Measurements from ENCODE around the gene CHD1L.
"Not testable (repeated sequence)": the region's sequence is repeated elsewhere in the genome, so short reads cannot be mapped to it uniquely, and the experiment has no call there.

Gene CHD1L

GRCh38 chr1:147233903-147234302 is 8.6 kb upstream of the CHD1L start:
- not testable (repeated sequence) for DNase-seq (ENCODE audit: low read depth in 2 of 2)

DNA sequence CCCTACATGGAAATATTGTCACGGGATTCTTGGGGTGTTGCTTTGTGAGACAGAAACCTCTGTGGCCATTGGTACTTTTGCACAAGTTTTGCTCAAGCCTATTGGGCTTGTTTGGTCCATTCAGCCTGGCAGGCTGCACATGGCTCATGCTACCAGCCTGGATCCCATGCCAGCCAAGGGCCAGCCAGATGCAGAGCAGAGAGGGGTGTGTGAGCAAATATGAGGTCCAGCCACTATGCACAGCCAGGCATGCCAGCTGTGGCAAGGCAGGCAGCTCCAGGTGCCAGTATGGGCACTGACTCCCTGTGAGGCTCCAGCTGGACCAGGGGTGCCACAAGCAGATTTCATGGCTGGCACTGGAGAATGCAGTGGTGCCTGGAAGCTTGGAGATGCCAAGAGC is 6.7 kb upstream of the CHD1L start:
- DNase-seq (ENCODE audit: low read depth in 2 of 2) = no peak

GRCh38 chr1:147236448-147236847 is 6.0 kb upstream of the CHD1L start:
- DNase-seq (ENCODE audit: low read depth in 2 of 2) = no peak

DNA sequence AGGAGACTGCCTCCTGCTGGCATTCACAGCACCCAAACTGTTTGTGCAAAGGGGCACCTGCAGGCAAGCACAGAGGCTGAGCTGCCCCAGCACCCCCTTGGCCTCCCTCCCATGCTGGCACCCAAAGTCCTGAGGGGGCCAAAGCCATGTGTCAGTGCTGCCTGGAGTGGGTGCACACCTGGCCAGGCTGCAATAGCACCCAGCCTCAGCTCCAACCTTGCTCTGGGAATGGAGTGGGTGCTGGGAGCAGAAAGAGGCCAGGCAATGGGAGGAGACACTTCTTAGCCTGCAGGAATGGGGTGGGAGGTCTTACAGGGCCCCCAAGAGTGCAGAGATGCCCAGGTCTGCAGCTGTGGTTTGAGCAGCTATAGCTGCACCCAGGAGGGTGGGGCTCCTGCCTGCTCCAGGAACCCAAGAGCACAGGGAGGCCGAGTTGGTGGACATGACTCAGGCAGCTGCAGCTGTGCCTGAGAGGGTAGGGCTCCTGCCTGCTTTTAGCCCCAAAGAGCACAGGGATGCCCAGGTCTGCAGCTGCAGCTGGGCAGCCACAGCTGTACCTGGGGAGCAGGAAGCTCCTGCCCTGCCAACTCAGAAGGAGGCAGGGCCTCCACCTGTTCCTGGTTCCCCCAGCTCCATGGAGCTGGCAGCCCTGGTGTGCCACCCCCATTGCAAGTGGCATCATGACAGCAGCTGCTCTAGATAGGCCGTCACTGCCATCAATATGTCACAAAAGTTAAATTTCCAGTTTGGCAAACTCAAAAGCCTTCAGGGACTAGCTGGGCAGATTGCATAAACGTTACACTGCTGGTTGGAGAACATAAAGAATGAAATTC is 5.3 kb upstream of the CHD1L start:
- DNase-seq (ENCODE audit: low read depth in 2 of 2) = no peak

DNA sequence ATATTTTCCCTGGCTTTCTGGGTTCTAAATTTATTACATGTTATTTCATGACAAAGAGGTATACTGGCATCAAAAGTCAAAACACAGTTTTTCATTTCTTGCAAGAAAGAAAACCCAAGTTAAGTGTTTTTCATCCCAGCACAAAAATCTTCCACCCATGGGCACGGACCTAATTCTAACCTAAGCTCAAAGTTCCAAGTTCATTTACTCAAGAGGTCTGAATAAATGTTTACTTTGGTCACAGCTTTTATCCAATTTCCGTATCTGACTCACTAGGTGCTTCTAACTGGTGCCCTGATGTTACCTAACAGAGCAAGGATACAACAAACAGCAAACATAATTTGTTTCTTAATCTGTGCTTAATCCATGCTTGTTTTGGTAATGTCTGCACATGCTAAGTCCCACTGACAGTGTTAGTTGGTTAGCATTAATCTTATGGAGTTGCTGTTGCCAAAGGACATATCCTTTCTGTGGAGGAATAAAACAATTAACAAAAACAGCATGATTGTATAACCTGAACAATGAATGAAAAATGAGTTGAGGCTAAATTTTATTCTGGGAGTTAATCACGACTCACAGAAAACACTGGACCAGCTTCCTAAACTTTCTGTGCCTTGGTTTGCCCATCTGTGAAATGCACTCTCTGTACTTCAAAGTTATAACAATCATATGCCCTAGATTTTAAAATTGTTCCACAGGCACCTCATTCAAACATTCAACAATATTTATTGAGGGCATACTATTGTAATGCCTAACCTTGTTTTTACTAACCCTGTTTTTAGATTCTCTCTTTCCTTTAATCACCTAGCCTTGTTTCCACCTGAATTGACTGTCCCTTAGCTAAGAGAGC is 4.2 kb upstream of the CHD1L start:
- DNase-seq (ENCODE audit: low read depth in 2 of 2) = no peak

- no peak for DNase-seq (ENCODE audit: low read depth in 2 of 2)
Measured at GRCh38 chr1:147238925-147239820, 3.3 kb upstream of the CHD1L start.

DNA sequence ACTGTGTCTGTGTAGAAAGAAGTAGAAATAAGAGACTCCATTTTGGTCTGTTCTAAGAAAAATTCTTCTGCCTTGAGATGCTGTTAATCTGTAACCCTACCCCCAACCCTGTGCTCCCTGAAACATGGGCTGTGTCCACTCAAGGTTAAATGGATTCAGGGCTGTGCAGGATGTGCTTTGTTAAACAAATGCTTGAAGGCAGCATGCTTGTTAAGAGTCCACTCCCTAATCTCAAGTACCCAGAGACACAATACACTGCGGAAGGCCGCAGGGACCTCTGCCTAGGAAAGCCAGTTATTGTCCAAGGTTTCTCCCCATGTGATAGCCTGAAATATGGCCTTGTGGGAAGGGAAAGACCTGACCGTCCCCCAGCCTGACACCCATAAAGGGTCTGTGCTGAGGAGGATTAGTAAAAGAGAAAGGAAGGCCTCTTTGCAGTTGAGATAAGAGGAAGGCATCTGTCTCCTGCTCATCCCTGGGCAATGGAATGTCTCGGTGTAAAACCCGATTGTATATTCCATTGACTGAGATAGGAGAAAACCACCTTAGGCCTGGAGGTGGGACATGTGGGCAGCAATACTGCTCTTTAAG is 2.3 kb upstream of the CHD1L start:
- not testable (repeated sequence) for DNase-seq (ENCODE audit: low read depth in 2 of 2)

GRCh38 chr1:147241934-147242448 is 493 bp upstream of the CHD1L start:
- no peak for DNase-seq (ENCODE audit: low read depth in 2 of 2)

DNA sequence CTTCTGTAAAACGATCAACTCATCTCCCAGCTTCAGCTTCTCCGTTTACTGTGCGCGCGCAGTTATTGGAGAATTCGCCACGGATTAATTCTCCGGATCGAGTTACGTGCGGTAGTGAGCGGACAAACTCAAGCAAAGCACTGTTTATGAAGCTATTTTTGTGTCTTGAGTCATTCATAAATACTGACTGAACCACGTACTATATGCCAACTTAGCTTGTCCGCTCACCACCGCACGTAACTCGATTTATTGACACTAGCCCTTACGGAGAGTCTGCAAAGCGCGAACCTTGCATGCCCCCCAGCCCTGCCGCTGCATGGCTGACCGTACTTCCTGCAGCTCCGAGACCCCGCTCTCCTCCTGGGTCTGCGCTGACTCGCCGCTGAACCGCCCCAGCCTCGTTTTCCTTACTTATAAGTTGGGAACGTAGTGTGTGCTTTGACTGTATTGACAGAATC is 773 bp downstream of the CHD1L start:
- no peak for DNase-seq (ENCODE audit: low read depth in 2 of 2)

DNA sequence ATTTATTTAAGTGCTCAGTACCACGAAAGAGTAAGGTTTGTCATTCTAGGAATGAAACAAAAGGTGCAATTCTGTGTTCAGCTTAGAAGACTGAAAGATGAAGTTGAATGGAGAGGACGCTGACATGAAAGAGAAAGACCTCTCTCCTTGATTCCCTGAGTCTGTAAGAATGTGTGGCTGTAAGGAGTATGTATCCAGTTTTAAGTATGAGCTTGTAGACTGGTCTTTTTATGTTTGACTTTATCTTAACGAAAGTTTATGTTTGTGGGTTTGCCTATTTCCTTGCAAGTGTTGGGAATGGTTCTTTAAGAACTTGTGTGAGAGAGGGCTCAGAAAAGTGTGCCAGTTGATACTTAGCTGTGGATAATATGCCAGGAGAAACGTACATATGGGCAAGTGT is 1.4 kb downstream of the CHD1L start:
- DNase-seq (ENCODE audit: low read depth in 2 of 2) = no peak

- no peak for DNase-seq (ENCODE audit: low read depth in 2 of 2)
Measured at GRCh38 chr1:147245129-147245528, 2.6 kb downstream of the CHD1L start.

GRCh38 chr1:147245586-147246021 is 3.1 kb downstream of the CHD1L start:
- no peak for DNase-seq (ENCODE audit: low read depth in 2 of 2)

DNA sequence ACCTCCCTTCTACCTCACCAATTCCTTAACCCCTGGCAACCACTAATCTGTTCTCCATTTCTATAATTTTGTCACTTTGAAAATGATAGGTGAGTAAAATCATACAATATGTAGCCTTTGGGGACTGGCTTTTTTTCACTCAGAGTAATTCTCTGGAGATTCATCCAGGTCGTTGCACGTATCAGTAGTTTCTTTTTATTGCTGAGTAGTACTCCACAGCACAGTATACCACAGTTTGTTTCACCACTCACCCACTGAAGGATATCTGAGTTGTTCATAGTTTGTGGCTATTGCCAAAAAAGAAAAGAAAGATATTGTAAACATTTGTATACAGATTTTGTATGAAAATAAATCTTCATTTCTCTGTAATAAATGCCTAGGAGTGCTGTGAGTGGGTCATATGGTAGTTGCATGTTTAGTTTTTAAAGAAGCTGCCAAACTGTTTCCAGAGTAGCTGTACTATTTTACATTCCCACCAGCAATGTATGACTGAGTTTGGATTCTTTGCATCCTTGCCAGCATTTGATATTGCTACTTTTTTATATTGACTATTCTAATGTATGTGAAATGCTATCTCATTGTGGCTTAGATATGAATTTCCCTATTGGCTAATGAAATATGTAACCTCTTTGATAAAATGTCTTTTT is 3.7 kb downstream of the CHD1L start:
- DNase-seq (ENCODE audit: low read depth in 2 of 2) = no peak

GRCh38 chr1:147246910-147247655 is 4.6 kb downstream of the CHD1L start:
- no peak for DNase-seq (ENCODE audit: low read depth in 2 of 2)

DNA sequence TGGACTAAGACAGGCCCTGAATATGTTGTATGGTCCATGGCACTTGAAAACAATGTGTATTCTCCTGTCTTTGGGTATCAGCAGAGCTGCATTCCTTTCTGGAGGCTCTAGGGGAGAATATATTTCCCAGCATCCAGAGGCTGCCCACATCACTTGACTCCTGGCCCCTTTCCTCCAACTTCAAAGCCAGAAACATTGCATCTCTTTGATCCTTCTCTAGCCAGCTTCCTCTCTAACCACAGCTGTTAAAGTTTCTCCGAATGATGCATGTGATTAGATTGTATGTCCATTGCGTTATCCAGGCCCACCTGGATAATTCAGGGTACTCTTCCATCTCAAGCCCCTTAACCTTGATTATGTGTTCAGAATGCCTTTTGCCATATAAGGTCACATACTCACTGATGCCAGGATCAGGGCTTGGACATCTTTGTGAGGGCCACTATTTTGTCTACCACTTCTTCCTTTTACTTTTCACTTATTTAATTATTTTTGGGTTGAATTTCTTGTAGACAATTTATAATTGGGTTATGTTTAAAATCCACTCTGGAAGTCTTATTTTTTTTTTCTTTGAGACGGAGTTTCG is 5.3 kb downstream of the CHD1L start:
- DNase-seq (ENCODE audit: low read depth in 2 of 2) = no peak

- no peak for DNase-seq (ENCODE audit: low read depth in 2 of 2)
Measured at GRCh38 chr1:147252540-147252939, 10.1 kb downstream of the CHD1L start.

- DNase-seq (ENCODE audit: low read depth in 2 of 2) = no peak
Measured at GRCh38 chr1:147260956-147261355, 18.5 kb downstream of the CHD1L start.

GRCh38 chr1:147264158-147264768 is 21.8 kb downstream of the CHD1L start:
- DNase-seq (ENCODE audit: low read depth in 2 of 2) = no peak

GRCh38 chr1:147266381-147266780 is 23.9 kb downstream of the CHD1L start:
- no peak for DNase-seq (ENCODE audit: low read depth in 2 of 2)

Data from stimulated activated CD8-positive, alpha-beta memory T cell treated with anti-CD3 and anti-CD28 coated beads, Interleukin-15, amount 100 ng/mL, for 4 hours (primary cell).